Right renal pelvis (tissue), 4 donors: Measurements from ENCODE around the gene AP2A2. TPM values are rescaled to one million over a fixed set of nuclear protein-coding genes. Genes with fewer than 3 reads are reported as not detected.

Experiments
- DNase-seq, 4 donors: peaks; one replicate each; pipeline ENCODE4 v3.0.0-alpha.2; 2013; ENCODE audit warnings: low read depth in 4 of 4, low spot score in 3 of 4, missing footprints in 1 of 4
- polyA plus RNA-seq, 4 donors: library from polyadenylated mRNA; unstranded; fragments of 120-200 nt; gene quantifications; one replicate each; pipeline ENCODE4 v1.2.1, GENCODE V29; 2013; ENCODE audit not compliant: insufficient read length in 4 of 4

The AP2A2 gene
- polyA plus RNA-seq, 4 donors = 100 to 120 (median 109) TPM

DNA sequence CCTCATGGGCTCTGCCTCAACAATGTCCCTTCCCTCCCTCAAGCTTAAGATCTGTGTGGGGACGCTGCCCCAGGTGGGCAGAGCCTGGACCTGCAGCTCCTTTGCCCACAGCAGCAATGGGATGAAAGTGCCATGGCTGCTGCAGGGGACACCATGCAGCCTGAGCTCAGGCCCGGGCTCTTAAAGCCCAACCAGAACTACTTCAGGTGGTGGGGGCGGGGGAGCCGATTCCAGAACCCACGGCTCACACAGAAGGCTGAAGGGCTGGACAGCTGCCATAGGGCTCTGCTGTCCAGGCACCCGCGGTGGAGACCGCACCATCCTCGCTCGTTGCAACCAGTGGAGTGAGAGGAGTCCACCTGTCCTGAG lies 27.5 kb upstream of the AP2A2 start:
- DNase-seq = no peak

DNA sequence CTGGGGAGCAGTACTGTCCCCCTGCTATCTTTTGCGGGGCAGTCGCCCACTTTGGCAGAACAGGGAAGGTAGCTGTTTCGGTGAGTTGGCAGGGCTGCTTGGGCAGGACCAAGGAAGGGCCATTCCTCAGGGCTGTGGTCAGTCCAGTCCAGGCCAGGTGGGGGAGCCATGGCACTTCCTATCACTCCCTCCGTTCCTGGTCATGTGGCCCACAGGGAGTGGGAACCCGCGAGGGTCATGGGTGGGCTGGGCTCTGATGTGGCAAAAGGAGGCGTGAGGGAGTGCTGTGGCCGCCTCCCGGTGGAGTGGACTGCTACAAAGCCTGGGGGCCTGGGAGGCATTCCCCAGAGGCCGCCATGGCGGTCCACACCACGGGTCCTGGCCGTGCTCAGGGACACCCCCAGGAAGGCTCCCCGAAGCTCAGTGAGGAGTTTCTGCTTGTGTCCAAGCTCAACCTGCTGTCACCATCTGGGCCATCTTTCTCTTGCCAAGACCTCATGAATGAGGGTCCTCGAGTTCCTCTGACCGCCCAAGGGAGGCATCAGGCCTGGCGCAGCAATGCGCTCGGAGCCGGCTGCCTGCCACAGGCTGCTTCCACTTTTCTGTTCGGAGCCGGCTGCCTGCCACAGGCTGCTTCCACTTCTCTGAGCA lies 27.0 kb upstream of the AP2A2 start:
- DNase-seq = no peak

DNA sequence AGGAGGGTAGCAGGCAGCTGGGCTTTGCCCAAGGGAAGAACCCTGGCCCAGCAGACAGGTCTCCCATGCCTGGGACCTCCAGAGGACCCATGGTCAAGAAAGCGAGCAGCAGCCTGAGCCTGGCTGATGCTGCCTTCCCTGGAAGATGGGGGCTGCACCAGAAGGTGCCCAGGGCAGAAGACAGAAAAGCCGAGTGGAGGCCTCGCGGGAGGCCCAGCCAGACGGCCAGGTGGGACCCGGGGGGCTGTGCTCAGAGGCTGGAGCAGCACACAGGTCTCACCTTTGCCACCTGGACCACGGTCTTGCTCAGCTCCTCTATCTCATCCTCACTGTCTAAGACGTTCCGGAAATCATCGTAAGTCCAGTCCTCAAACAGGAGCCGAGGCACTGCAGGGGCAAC lies 25.9 kb upstream of the AP2A2 start:
- no peak for DNase-seq

DNA sequence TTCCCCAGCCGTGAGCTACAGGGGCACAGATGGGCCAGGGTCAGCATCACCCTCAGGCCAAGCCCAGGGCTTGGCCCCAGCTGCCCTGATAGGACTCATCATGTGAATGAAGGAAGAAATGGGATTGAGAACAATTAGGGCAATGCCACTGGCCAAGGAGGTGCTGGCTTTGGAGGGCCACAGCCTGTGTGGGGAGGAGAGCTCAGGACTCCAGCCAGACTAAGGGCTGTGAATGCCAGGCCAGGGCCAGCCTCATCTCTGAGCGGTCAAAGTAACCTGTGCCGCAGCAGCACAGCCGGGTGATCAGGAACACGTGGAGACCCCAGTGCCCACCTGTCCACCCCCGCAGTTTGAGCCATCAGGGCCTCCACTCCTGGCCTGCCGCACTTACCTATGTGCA lies 25.1 kb upstream of the AP2A2 start:
- no peak for DNase-seq

DNA sequence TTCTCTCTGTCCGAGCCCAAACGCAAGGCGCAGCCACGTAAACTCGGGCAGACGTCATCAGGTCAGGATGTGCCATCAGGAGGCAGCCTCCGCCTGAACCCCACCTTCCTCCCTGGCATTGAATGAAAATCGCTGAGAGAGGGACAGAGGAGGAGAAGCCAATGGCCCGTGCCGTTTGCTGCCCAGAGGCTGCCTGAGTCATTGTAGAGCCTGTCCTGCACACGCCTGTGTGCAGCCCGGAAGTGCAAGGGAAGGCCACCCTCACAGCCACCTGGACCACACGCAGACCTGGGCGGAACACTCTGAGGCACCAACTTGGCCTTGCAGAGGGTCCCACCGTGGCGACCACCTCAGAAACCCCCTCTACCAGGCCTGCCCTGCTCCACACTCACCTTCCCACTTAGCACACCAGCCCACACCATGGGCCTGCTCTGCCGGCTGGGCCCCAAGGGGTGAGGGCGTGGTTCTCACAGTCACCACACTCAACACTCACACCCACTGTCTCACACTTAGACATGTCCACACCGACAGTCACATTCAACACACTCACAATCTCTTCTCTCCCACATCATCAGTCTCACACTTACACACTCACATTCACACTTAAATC lies 24.1 kb upstream of the AP2A2 start:
- no peak for DNase-seq

DNA sequence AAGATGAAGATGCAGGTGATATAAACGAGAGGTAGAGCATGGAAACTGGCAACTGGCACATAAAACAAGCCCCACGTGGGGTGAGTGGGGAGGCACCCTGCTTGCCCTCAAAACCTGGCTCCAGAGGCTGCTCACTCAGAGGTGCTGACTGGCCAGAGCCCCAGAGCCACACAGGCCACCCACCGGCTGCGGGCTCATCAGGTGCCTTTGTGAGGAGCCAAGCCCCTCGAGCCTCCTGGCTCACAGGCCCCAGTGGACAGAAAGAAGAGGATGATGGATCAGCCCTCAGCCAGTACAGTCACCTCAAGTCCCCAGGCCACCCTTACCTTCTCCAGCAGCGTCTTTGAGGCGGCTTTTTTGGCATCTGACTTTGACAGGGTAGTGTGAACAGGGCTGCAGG lies 21.3 kb upstream of the AP2A2 start:
- no peak for DNase-seq

DNA sequence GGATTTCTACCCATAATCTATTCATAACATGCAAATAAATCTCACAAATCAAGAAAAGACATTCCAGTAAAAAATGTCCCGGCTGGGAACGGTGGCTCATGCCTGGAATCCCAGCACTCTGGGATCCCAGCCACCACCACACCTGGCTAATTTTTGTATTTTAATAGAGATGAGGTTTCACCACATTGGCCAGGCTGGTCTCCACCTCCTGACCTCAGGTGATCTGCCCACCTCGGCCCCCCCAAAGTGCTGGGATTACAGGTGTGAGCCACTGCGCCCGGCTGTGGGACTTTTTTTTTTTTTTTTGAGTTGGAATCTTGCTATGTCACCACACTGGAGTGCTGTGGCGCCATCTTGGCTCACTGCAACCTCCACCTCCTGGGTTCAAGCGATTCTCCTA lies 19.7 kb upstream of the AP2A2 start:
- no peak for DNase-seq

DNA sequence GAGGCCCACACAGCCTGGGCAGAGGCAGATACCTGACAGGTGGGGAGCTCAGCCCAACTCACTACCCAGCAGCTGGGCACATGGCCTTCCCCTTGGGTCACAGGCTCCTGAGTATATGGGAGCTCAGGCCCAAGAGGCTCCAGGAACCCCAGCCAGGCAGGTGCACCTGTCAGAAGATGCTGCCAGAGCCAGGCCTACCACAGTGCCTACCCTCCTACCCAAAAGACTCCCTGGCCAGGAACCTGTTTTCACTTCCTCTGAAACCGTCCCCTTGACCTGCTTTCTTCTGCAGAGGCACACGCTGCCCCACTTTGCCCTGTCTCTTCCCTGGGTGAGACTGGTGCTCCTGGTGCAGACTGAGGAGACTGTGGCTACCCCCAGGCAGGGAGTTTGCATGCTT lies 18.0 kb upstream of the AP2A2 start:
- DNase-seq = no peak

DNA sequence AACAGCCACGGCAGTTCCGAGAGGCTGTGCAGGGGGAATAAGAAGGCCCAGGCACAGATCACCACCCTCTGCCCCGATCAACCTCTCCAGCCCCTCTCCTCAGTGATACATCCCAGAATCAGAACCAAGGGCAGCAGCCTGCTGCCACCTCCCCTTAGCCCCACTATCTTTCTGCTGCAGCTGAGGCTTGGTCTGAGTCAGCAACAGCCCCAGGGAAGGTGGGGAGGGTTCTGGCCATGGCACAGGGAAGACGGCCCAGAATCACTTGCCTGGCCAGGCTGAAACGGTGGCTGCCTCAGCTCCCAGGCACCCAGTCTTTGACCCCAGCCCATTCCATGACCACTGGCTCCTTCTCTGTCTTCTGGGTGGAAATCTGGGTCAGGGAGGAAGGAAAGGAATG lies 17.4 kb upstream of the AP2A2 start:
- DNase-seq = no peak

DNA sequence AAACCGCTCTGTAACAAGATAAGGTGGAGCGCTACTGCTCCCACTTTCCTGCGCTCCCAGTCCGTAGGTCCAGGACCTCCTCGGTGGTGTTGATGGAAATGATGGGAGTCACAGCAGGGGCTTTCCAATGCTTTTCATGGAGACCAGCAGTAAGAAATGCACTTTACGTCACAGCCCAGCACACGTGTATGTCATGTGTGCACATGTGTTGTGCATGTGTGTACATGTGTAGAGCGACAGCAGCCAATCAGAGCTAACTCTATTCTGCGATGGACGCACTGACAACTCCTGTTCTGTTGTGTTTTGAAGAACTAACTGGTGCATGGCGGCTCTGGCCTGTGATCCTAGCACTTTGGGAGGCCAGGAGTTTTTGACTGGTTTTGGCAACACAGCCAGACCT lies 16.3 kb upstream of the AP2A2 start:
- DNase-seq = no peak

DNA sequence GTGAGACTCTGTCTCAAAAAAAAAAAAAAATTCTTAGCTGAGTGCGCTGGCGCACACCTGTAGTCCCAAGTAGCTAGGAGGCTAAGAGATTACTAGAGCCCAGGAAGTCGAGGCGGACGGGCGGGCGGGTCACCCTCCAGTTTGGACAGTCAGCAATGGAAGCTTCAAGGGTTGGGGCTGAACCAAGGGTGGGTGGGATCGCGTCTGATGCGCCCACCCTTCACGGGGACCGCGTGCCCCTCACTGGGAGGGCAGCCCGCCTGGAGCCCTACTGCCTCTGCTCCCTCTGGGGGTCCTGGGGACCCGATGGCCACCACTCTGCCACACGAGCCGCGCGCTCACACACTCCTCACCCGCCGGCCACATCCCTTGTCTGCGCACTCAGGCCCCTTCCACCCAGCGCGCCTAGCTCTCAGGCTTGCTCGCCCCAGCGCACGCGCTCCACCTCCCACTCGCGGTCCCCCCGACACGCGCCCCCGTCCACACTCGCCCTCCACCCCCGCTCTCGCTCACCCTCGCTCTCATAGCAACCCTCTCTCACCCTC lies 15.6 kb upstream of the AP2A2 start:
- DNase-seq = no peak

DNA sequence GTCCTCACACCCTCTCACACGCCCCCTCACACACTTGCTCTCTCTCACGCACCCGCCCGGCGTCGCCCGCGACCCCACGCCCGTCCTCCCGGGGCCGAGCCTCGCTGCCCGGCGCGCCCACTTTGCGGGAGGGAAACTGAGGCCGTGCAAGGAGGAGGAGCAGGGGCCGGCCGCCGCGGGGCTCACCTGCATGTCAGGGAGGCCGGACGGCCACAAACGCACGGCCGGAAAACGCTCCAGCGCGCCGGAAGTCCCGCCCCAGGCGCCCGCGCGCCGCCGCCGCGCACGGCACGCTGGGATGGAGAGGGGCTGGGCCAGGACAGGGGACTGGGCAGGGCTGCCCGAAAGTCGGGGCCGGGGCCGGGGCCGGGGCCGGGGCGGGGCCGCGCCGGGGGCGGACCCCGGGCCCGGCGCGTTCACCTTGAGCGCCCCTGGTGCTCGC lies 15.1 kb upstream of the AP2A2 start, which contains the start of gene CHID1:
CHID1 (minus strand) TSS at position 222 of the 442 bp plus-strand sequence. CDS start 5,994 bp downstream, outside the sequence.
- DNase-seq = peak; percentile 67 to 78 (median 72)

DNA sequence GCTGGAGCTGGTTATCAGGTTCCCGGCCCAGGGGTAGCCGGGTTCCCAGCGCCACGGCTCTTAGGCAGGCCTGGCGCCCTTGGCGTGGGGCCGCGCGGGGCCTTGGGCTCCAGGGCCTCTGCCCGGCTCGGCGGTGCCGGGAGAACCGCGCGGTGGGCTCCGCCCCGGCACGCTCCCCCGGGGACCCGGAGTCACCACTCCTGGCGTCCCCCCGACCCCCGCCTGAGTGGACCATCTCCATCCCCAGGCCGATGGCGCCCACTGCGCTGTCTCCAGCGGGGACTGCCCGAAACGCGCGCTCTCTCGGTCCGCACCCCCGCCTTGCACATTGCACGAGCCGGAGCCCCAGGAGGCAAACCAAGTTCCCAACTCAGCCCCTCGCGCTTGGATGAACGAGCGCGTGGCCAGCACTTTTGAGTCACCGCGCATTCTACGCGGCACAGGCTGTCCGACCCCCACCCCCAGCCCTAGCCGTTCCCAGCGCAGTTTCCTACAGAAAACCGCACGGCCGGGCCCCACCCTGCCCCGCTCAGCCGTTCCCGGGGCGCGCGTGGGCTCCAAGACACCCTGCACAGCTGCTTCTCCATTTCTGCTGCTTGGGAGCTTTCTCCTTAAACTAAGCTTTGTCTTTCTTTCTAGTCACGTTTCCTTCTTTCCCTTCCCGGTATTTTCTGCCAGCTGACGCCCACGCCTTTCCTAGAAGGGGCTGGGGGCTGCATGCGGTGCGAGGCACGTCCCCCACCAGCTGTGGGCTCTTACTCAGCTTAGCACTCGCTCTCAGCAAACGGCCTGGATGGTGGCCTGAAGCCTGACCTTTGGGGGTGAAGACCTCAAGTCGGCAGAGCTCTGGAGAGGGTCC lies 14.4 kb upstream of the AP2A2 start:
- no peak for DNase-seq

DNA sequence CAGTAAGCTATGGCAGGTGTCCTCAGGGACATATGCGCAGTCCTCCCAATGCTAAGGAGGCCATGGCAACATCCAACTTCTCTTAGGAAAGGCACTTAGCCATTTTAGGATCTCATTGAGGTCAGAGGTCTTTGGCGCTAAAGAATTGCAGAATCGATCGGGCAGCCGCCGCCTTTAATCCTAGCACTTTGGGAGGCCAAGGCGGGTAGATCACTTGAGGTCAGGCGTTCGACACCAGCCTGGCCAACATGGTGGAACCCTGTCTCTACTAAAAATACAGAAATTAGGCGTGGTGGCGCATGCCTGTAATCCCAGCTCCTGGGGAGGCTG lies 13.8 kb upstream of the AP2A2 start:
- DNase-seq = no peak

DNA sequence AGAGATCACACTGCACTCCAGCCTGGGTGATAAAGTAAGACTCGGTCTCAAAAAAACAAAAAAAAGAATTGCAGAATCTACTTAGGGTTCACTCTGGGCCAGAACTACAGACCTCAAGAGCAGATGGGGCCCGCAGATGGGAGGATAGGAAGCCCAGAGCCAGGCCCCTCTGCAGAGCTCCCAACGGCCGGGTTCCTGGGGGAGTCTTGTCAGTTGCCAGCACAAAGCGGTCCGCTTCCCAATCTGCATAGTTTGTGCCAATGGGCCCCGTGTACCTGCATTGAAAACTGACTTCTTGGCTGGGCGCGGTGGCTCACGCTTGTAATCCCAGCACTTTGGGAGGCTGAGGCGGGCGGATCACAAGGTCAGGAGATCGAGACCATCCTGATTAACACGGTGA lies 13.4 kb upstream of the AP2A2 start:
- DNase-seq = no peak

DNA sequence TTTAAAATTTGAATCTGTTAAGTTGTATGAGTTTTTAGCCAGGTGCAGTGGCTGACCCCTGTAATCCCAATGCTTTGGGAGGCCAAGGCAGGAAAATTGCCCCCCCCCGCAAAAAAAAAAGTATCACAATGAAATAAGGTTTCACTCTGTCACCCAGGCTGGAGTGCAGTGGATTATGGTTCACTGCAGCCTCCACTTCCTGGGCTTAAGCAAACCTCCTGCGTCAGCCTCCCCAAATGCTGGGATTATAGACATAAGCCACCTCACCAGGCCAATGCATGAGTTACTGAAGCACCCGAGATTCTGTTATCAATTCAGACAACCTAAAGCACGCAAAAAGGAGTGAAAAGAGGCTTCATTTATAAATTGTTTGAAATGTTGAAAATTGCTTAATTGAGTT lies 12.6 kb upstream of the AP2A2 start:
- DNase-seq = no peak

DNA sequence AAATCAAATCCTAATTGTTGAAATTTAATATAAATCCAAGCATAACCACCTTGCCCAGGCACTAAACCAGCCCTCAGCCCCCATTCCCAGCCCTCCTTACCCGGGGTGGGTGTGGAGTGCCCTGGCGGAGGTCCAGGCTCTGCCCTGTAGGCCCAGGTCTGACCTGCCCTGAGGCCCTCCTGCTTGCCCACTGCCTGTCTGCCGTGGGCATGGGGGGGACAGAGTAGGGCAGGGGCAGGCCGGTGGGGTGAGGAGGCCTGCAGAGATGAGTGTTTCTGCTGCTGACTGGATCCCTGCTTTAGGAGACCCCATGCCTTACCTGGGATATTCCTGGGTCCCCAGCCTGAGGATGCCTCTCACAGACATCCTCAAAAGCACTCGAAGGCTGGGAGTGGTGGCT lies 11.5 kb upstream of the AP2A2 start:
- DNase-seq = no peak

DNA sequence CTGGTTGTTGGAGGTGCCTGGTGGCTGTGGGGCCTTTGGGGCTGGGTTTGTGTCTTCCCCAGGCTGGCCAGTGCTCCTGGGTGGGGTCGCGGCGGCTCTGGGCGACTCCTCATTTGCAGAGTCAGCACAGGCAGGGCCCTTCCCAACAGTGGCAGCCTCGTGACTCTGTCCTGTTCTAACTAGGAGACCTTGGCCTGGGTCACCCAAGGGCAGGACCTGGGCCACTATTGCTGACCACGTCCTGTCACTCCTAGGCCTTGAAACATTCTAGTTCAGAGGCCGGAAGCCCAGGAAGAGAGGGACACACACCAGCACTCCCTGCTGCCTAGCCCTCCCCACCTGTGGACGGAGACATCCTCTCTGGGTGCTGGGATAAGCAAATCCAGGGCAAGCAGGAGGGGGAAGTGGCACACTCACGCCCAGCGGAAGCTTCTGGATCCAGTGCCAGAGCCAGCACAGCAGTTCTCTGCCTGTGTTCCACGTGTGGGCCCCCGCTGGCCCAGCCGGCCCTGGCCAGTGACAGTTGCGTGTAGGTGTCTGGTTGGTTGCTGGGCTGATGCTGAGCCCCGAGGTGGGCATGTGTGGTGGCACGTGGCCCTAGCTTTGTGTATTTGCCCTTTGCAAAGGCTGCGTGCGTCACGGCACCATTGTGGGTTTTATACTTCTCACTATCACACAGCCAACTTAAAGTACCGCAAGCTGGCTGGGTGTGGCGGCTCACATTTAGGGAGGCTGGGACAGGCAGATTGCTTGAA lies 10.7 kb upstream of the AP2A2 start:
- no peak for DNase-seq

DNA sequence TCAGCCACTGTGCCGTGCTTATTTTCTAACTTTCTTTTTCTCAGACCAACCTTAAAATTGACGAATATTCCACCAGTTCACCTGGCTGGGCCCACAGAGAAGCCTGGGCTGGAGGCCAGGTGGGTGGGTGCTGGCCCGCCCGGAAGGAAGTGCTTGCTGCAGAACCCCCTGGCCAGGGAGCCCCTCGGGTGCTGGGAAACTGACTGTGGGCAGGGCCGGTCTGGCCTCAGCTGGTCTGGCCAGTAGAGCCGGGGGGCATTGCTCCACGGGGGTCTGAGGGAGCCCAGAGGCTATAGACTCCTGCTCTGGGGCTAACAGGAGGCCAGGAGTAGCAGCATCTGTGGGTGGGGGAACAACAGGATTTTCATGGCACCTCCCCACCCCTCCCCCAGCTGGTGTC lies 8.2 kb upstream of the AP2A2 start:
- DNase-seq = no peak

DNA sequence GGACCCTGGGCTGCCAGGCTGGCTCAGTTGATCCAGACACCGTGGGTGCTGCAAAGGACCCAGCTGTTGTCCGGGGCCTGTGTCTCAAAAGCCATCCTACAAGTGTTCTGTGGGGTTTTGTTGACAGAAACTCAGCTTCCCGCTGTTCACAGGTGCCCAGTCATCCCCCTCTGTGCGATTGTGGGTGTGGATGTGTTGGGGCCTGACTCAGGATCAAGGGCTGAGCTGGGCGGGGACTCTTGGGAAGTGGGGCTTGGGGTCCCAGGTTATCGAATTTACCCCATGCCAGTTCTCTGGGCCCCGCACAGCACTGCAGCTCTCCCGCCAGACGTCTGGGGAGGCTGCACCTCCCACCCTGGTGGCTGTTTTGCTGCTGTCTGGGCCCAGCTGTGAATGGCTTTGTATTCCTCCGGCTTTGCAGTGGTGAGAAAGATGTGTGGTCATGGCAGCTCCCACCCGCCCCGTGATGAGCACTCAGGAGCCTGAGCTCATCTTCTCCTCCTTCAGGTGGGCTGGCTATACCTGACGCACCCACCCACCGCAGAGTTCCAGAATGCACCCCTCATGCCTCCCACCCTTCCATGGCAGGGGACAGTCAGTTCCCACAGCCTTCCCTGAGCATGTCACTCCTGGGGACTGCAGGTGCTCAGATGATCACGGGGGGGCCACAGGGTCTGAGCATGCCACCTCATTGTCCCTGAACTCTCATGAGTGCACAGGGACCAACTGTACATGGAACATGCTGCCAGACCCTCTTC lies 3.6 kb upstream of the AP2A2 start:
- DNase-seq = no peak
